ENCODE data around the gene SLC25A51.

Gene SLC25A51

GRCh38 chr9:37919956-37920335 is 16.0 kb upstream of the SLC25A51 start:
- TF ChIP-seq CTCF (IDR thresholded peaks at IDR 0.05; ENCODE audit: low read depth, low read length): no peak
- H3K4me3 ChIP-seq (ENCODE audit: low read depth, low read length): no peak overlapping the region

GRCh38 chr9:37919246-37919955 is 15.5 kb upstream of the SLC25A51 start:
- TF ChIP-seq CTCF (IDR thresholded peaks at IDR 0.05; ENCODE audit: low read depth, low read length): no peak
- no peak overlapping the region for H3K4me3 ChIP-seq (ENCODE audit: low read depth, low read length)

- TF ChIP-seq CTCF (IDR thresholded peaks at IDR 0.05; ENCODE audit: low read depth, low read length): no peak
Measured at GRCh38 chr9:37918665-37919170, 14.8 kb upstream of the SLC25A51 start.

GRCh38 chr9:37917801-37918664 is 14.1 kb upstream of the SLC25A51 start:
- no peak overlapping the region for H3K4me3 ChIP-seq (ENCODE audit: low read depth, low read length)
- TF ChIP-seq CTCF (IDR thresholded peaks at IDR 0.05; ENCODE audit: low read depth, low read length): no peak

More at GRCh38 chr9:37918665-37919170, 14.8 kb upstream of the SLC25A51 start:
- H3K4me3 ChIP-seq (ENCODE audit: low read depth, low read length): no peak overlapping the region

GRCh38 chr9:37917313-37917731 is 13.4 kb upstream of the SLC25A51 start:
- no peak for TF ChIP-seq CTCF (IDR thresholded peaks at IDR 0.05; ENCODE audit: low read depth, low read length)
- no peak overlapping the region for H3K4me3 ChIP-seq (ENCODE audit: low read depth, low read length)

- no peak for TF ChIP-seq CTCF (IDR thresholded peaks at IDR 0.05; ENCODE audit: low read depth, low read length)
- no peak overlapping the region for H3K4me3 ChIP-seq (ENCODE audit: low read depth, low read length)
Measured at GRCh38 chr9:37916471-37917312, 12.8 kb upstream of the SLC25A51 start.
